ENCODE results near the gene ARID1B.

DNA sequence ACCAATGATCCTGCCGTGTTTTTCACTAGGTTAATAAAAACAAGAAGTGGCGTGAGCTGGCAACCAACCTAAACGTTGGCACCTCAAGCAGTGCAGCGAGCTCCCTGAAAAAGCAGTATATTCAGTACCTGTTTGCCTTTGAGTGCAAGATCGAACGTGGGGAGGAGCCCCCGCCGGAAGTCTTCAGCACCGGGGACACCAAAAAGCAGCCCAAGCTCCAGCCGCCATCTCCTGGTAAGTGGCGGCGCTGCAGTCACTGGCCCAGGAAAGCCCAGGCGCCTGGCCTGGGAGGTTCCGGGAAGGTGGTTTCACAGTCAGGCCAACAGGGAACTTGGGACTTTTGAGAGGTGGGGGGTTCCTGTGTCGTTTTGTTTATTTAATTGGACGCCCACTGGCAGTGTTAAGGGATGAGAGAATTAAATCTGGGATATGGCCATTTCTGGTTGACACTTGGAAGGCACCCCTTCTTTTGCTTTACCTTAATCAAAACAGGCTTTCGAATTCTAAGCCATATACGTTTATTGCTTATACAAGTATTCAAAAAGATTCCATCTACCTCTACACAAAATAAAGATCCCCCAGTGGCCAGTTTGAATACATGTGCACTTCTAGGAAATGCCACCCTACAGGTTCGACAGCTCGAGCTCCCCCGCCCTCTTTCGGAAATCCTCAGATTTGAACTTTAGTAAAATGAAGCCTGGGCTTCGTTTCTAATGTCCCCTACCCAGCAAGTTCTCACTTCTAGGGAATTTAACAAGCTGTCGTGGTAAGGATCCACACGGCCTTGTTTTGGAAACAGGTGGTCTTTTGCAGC lies 407.2 kb downstream of the ARID1B start:
- TF ChIP-seq, protein P1, sequence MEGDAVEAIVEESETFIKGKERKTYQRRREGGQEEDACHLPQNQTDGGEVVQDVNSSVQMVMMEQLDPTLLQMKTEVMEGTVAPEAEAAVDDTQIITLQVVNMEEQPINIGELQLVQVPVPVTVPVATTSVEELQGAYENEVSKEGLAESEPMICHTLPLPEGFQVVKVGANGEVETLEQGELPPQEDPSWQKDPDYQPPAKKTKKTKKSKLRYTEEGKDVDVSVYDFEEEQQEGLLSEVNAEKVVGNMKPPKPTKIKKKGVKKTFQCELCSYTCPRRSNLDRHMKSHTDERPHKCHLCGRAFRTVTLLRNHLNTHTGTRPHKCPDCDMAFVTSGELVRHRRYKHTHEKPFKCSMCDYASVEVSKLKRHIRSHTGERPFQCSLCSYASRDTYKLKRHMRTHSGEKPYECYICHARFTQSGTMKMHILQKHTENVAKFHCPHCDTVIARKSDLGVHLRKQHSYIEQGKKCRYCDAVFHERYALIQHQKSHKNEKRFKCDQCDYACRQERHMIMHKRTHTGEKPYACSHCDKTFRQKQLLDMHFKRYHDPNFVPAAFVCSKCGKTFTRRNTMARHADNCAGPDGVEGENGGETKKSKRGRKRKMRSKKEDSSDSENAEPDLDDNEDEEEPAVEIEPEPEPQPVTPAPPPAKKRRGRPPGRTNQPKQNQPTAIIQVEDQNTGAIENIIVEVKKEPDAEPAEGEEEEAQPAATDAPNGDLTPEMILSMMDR (IDR thresholded peaks at IDR 0.05) = peak; percentile 97
- TF ChIP-seq, protein P2, sequence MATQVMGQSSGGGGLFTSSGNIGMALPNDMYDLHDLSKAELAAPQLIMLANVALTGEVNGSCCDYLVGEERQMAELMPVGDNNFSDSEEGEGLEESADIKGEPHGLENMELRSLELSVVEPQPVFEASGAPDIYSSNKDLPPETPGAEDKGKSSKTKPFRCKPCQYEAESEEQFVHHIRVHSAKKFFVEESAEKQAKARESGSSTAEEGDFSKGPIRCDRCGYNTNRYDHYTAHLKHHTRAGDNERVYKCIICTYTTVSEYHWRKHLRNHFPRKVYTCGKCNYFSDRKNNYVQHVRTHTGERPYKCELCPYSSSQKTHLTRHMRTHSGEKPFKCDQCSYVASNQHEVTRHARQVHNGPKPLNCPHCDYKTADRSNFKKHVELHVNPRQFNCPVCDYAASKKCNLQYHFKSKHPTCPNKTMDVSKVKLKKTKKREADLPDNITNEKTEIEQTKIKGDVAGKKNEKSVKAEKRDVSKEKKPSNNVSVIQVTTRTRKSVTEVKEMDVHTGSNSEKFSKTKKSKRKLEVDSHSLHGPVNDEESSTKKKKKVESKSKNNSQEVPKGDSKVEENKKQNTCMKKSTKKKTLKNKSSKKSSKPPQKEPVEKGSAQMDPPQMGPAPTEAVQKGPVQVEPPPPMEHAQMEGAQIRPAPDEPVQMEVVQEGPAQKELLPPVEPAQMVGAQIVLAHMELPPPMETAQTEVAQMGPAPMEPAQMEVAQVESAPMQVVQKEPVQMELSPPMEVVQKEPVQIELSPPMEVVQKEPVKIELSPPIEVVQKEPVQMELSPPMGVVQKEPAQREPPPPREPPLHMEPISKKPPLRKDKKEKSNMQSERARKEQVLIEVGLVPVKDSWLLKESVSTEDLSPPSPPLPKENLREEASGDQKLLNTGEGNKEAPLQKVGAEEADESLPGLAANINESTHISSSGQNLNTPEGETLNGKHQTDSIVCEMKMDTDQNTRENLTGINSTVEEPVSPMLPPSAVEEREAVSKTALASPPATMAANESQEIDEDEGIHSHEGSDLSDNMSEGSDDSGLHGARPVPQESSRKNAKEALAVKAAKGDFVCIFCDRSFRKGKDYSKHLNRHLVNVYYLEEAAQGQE (IDR thresholded peaks at IDR 0.05; ENCODE audit: insufficient read depth in 1 of 2, low read depth in 2 of 2, low read length in 1 of 2) = peak; percentile 48 to 57; a peak in 1 of 4 replicates
